HCT116 (cell line): ENCODE data around the gene RCAN3. TPM values are rescaled to one million over a fixed set of nuclear protein-coding genes. Genes with fewer than 3 reads are reported as not detected.

Experiments used
- ATAC-seq: fragments of 200-7000 bp; cut with Tn5 transposase; 2 replicates; pipeline ENCODE4 v1.9.1; 2020; ENCODE audit warnings: mild to moderate bottlenecking, moderate library complexity
- BruUV-seq: library from RNA; stranded (reverse); fragments of 400-500 nt; replicated peaks from 2 replicates; lab custom pipeline; 2021; lab: Mats Ljungman, UMichigan
- CTCF ChIA-PET: fragments of 300-600 bp; sonication (Branson Sonifier 250); formaldehyde crosslinking; loops from one replicate; lab custom pipeline; 2021; ENCODE audit warnings: antibody characterized with exemption; lab: Charles Lee
- POLR2A ChIA-PET: fragments of 300-600, 350-600 bp; sonication (Branson Sonifier 250); formaldehyde crosslinking; loops from one replicate; lab custom pipeline; 2021; ENCODE audit warnings: antibody characterized with exemption; lab: Charles Lee
- RAD21 ChIA-PET, 2 experiments: fragments of 300-600 bp; sonication (Branson Sonifier 250); formaldehyde crosslinking; loops; one replicate each; lab custom pipeline; 2023; ENCODE audit warnings: low total read pairs in 2 of 2; ENCODE audit not compliant: uncharacterized antibody in 2 of 2, unreplicated experiment in 2 of 2, low non-redundant PET in 1 of 2; lab: Charles Lee
- DNase-seq: peaks from one replicate; pipeline ENCODE4 v3.0.0-alpha.2; 2010; ENCODE audit warnings: low read depth, low spot score
- H2AFZ ChIP-seq: fragments of 200-600 bp; shearing (Covaris generic), sonication (generic); 2 replicates; pipeline ENCODE4 v1.6.1; 2017; ENCODE audit warnings: low read depth, mixed run types, mixed read lengths, antibody characterized with exemption, low read length; ENCODE audit not compliant: poor library complexity, severe bottlenecking
- H3K27ac ChIP-seq: 2 replicates; pipeline ENCODE4 v1.5.1; 2012; ENCODE audit warnings: low read depth, low read length
- H3K27me3 ChIP-seq: fragments of 200-600 bp; sonication (generic); 2 replicates; pipeline ENCODE4 v1.6.1; 2016; ENCODE audit warnings: mixed run types, low read length, mixed read lengths; ENCODE audit not compliant: insufficient read depth
- H3K36me3 ChIP-seq, 2 experiments: fragments of 200-500 bp in 1 of 2; fragments of 200-600 bp in 1 of 2; sonication (Bioruptor generic) in 1 of 2; sonication (generic) in 1 of 2; 2 replicates each; pipeline versions ENCODE4 v1.5.1 to v1.6.1; 2014 to 2016; ENCODE audit warnings: low read length in 2 of 2, inconsistent platforms in 1 of 2, mixed read lengths in 1 of 2, mixed run types in 1 of 2; ENCODE audit not compliant: insufficient read depth in 2 of 2, control insufficient read depth in 1 of 2
- H3K4me1 ChIP-seq, 2 experiments: fragments of 200-600 bp in 1 of 2; sonication (generic) in 1 of 2; 2 replicates each; pipeline versions ENCODE4 v1.5.1 to v1.6.1; 2012 to 2017; ENCODE audit warnings: low read length in 2 of 2, inconsistent platforms in 1 of 2, mild to moderate bottlenecking in 1 of 2, mixed read lengths in 1 of 2, mixed run types in 1 of 2, moderate library complexity in 1 of 2; ENCODE audit not compliant: insufficient read depth in 2 of 2, control insufficient read depth in 1 of 2
- H3K4me2 ChIP-seq: fragments of 200-600 bp; sonication (generic); 2 replicates; pipeline ENCODE4 v1.6.1; 2017; ENCODE audit warnings: mixed run types, low read length, mixed read lengths
- H3K4me3 ChIP-seq, 2 experiments: fragments of 200-600 bp in 1 of 2; sonication (generic) in 1 of 2; replicated peaks in 1 of 2; 2 replicates each; pipeline ENCODE4 v1.5.1; 2011 to 2016; ENCODE audit warnings: low read length in 2 of 2, control low read depth in 1 of 2, low read depth in 1 of 2, mild to moderate bottlenecking in 1 of 2, mixed read lengths in 1 of 2, mixed run types in 1 of 2
- H3K79me2 ChIP-seq: fragments of 200-600 bp; sonication (generic); 2 replicates; pipeline ENCODE4 v1.6.1; 2017; ENCODE audit warnings: mild to moderate bottlenecking, mixed run types, low read length, moderate library complexity, mixed read lengths; ENCODE audit not compliant: insufficient read depth
- H3K9ac ChIP-seq: fragments of 200-600 bp; sonication (generic); 2 replicates; pipeline ENCODE4 v1.6.1; 2016; ENCODE audit warnings: low read length, mixed read lengths
- H3K9me2 ChIP-seq: fragments of 200-600 bp; sonication (generic), shearing (Covaris generic); 2 replicates; pipeline ENCODE4 v1.6.1; 2017; ENCODE audit warnings: mixed run types, mild to moderate bottlenecking, moderate library complexity; ENCODE audit not compliant: insufficient read depth
- H3K9me3 ChIP-seq, 2 experiments: fragments of 200-500 bp in 1 of 2; fragments of 200-600 bp in 1 of 2; sonication (Bioruptor generic) in 1 of 2; sonication (generic) in 1 of 2; 2 replicates each; pipeline ENCODE4 v1.6.1; 2014 to 2017; ENCODE audit warnings: low read length in 2 of 2, mixed read lengths in 2 of 2, inconsistent platforms in 1 of 2, low read depth in 1 of 2, mild to moderate bottlenecking in 1 of 2, mixed run types in 1 of 2, moderate library complexity in 1 of 2; ENCODE audit not compliant: control insufficient read depth in 1 of 2, insufficient read depth in 1 of 2
- H4K20me1 ChIP-seq: fragments of 200-600 bp; sonication (generic), shearing (Covaris generic); 2 replicates; pipeline ENCODE4 v1.6.1; 2017; ENCODE audit warnings: mixed run types, mild to moderate bottlenecking, moderate library complexity; ENCODE audit not compliant: insufficient read depth
- CTCF ChIP-seq, 3 experiments: fragments of 200-600 bp in 1 of 3; sonication (generic) in 1 of 3; IDR thresholded peaks in 2 of 3; conservative IDR thresholded peaks in 1 of 3; 2 replicates each; pipeline ENCODE4 v1.5.1; 2012 to 2017; ENCODE audit warnings: low read depth in 2 of 3, low read length in 2 of 3, antibody characterized with exemption in 1 of 3, borderline replicate concordance in 1 of 3, control low read depth in 1 of 3, mild to moderate bottlenecking in 1 of 3, mixed read lengths in 1 of 3, mixed run types in 1 of 3, moderate library complexity in 1 of 3; ENCODE audit not compliant: insufficient read depth in 1 of 3
- EGR1 ChIP-seq: IDR thresholded peaks from 2 replicates; pipeline ENCODE4 v1.6.1; 2012; ENCODE audit warnings: low read depth
- ELF1 ChIP-seq: IDR thresholded peaks from 2 replicates; pipeline ENCODE4 v1.6.1; 2012; ENCODE audit warnings: low read depth, borderline replicate concordance
- EZH2phosphoT487 ChIP-seq: fragments of 200-600 bp; IDR thresholded peaks from 2 replicates; pipeline ENCODE4 v1.6.1; 2018; ENCODE audit warnings: antibody characterized with exemption, borderline replicate concordance
- JUND ChIP-seq: IDR thresholded peaks from 2 replicates; pipeline ENCODE4 v1.6.1; 2012
- POLR2AphosphoS5 ChIP-seq: IDR thresholded peaks from 2 replicates; pipeline ENCODE4 v1.6.1; 2011; ENCODE audit warnings: mild to moderate bottlenecking, low read depth, low read length, moderate library complexity
- REST ChIP-seq: IDR thresholded peaks from 2 replicates; pipeline ENCODE4 v1.6.1; 2012; ENCODE audit warnings: low read depth
- SIN3A ChIP-seq: IDR thresholded peaks from 2 replicates; pipeline ENCODE4 v1.6.1; 2012; ENCODE audit warnings: low read depth
- SRF ChIP-seq: IDR thresholded peaks from 2 replicates; pipeline ENCODE4 v1.6.1; 2012; ENCODE audit warnings: low read depth
- TCF7L2 ChIP-seq: IDR thresholded peaks from 2 replicates; pipeline ENCODE4 v1.7.0; 2011; ENCODE audit warnings: borderline replicate concordance, inconsistent platforms; ENCODE audit not compliant: insufficient read depth, insufficient read length; ENCODE audit errors: extremely low read depth
- ZBTB33 ChIP-seq: IDR thresholded peaks from 2 replicates; pipeline ENCODE4 v1.6.1; 2011; ENCODE audit warnings: mild to moderate bottlenecking, low read length, moderate library complexity; ENCODE audit not compliant: insufficient replicate concordance; ENCODE audit errors: extremely low read depth
- ZFX ChIP-seq: fragments of 450-650 bp; IDR thresholded peaks from 2 replicates; pipeline ENCODE4 v1.6.1; 2017
- intact Hi-C: fragments of 100-400 bp; cut with micrococcal nuclease; formaldehyde crosslinking; loops from 2 replicates; pipeline ENCODE4 v1.10.0; 2022
- total RNA-seq: library from RNA; stranded (reverse); gene quantifications from one replicate; pipeline ENCODE4 v1.2.1, GENCODE V29; 2021; ENCODE audit not compliant: unreplicated experiment

The RCAN3 gene
- total RNA-seq, 1 experiment from 2014 or later = 13.3 TPM

GRCh38 chr1:24470592-24470991 is 32.0 kb upstream of the RCAN3 start:
- H3K27me3 ChIP-seq = no peaks in the 10 kb centered on the region
- ATAC-seq (no peak), DNase-seq (no peak)
- POLR2A ChIA-PET = no interaction called here
- H4K20me1 ChIP-seq = no peaks in the 10 kb centered on the region
- no peak overlapping the region for H3K4me3 ChIP-seq
- H3K27ac ChIP-seq = no peak overlapping the region
- RAD21 ChIA-PET = no interaction called here
- TF ChIP-seq EZH2phosphoT487 = no peak
- no peak for TF ChIP-seq SRF
- TF ChIP-seq REST = no peak
- intact Hi-C loops = no loop called here
- no TSS peak for BruUV-seq
- no peak overlapping the region for H2AFZ ChIP-seq
- H3K79me2 ChIP-seq = no peaks in the 10 kb centered on the region
- H3K4me1 ChIP-seq = no peaks in the 10 kb centered on the region
- H3K36me3 ChIP-seq = no peaks in the 10 kb centered on the region
- no peaks in the 10 kb centered on the region for H3K9me3 ChIP-seq
- no peak overlapping the region for H3K4me2 ChIP-seq
- H3K9me2 ChIP-seq = no peaks in the 10 kb centered on the region
- CTCF ChIA-PET = no interaction called here
- H3K9ac ChIP-seq = no peak overlapping the region

- Histone ChIP-seq H3K4me1 (no peaks in the 10 kb centered on the region), H3K79me2 (no peaks in the 10 kb centered on the region), H3K27me3 (no peaks in the 10 kb centered on the region), H3K9me3 (no peaks in the 10 kb centered on the region), H3K4me3 (no peak overlapping the region), H3K4me2 (no peak overlapping the region), H3K9me2 (no peaks in the 10 kb centered on the region), H2AFZ (no peak overlapping the region), H4K20me1 (no peaks in the 10 kb centered on the region), H3K27ac (no peak overlapping the region), H3K9ac (no peak overlapping the region), H3K36me3 (no peaks in the 10 kb centered on the region)
- ChIA-PET RAD21 (no interaction called here), CTCF (no interaction called here), POLR2A (no interaction called here)
- intact Hi-C loops = no loop called here
- no peak for ATAC-seq
- no peak for DNase-seq
- BruUV-seq = no TSS peak
- TF ChIP-seq POLR2AphosphoS5 (no peak), SRF (no peak), EGR1 (no peak), ELF1 (no peak), ZFX (no peak), TCF7L2 (no peak), ZBTB33 (no peak), EZH2phosphoT487 (no peak), CTCF (IDR thresholded peaks at IDR 0.05 in 2 of 3, conservative IDR thresholded peaks at IDR 0.05 in 1 of 3; ENCODE audit: borderline replicate concordance in 1 of 3, insufficient read depth in 1 of 3, low read depth in 2 of 3, low read length in 2 of 3) (no peak), SIN3A (no peak), JUND (no peak)
Measured at GRCh38 chr1:24472527-24473251, 29.9 kb upstream of the RCAN3 start.
